ENCODE measurements around the gene WDR7.

WDR7 gene

DNA sequence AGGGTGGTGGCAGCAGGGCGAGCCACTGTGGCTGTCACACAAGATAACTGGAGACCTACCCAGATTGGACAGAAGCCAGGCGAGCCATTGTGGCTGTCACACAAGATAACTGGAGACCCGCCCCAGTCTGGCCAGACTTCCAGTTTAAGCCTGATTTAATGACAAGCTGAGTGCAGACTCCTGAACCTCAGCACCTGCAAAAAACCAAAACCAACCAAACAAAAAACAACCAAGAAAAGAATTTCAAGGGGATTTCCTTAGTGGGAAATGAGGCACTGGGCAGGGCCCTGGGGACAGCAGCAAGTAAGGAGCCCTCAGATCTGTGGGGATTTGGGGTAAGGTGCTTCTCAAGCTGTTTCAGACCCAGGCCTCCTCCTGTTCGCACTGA is 400.5 kb downstream of the WDR7 start:
- Histone ChIP-seq H3K27me3 (replicated peaks; ENCODE audit: insufficient read depth, low read length) (no peaks in the 10 kb centered on the region), H3F3A (ENCODE audit: insufficient read depth, low read length) (peaks cover 10% of the 10 kb centered on the region), H3K9ac (ENCODE audit: low read length) (peak overlapping the region; percentile 10; the same call in 1 of the 2 replicates), H3K9me3 (replicated peaks; ENCODE audit: insufficient read depth, low read length) (no peaks in the 10 kb centered on the region), H3K79me2 (ENCODE audit: low read length) (no peaks in the 10 kb centered on the region), H3K4me2 (ENCODE audit: low read depth, low read length) (peak overlapping the region; percentile 36; the same call in 1 of the 2 replicates), H3K9me2 (replicated peaks; ENCODE audit: insufficient read depth, low read length) (no peaks in the 10 kb centered on the region), H3K27ac (ENCODE audit: low read length) (peak overlapping the region; percentile 77), H3K36me3 (replicated peaks; ENCODE audit: insufficient read depth, low read length) (no peaks in the 10 kb centered on the region), H2AFZ (ENCODE audit: low read length) (peak overlapping the region; percentile 63), H3K4me1 (ENCODE audit: low read length) (peaks cover 24% of the 10 kb centered on the region), H3K4me3 (ENCODE audit: low read length) (no peak overlapping the region), H4K20me1 (ENCODE audit: insufficient read depth, low read length) (no peaks in the 10 kb centered on the region)
- TF ChIP-seq EZH2 (optimal IDR thresholded peaks at IDR 0.05; ENCODE audit: low read depth, low read length) (no peak), EZH2phosphoT487 (IDR thresholded peaks at IDR 0.05; ENCODE audit: low read length) (no peak)
- peak; percentile 82 for DNase-seq

DNA sequence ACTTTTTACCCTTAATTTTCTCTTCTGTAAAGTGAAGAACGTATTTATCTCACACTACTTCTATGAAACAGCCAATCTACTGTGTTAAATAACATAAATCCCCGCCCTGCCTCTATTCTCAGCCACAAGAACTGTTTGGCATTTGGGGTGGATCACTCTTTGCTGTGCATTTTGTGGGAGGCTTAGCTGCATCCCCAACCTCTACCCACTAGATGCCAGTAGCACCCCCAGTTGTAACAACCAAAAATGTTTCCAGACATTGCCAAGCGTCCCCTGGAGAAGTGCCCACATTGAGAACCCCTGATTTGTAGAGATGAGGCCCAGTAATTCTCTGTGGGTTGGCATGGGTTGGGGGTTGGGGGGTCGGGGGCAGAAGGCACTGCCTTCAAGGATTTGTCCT is 401.0 kb downstream of the WDR7 start:
- no peaks in the 10 kb centered on the region for H3K79me2 ChIP-seq (ENCODE audit: low read length)
- peak overlapping the region; percentile 36 for H3K4me2 ChIP-seq (ENCODE audit: low read depth, low read length)
- no peak overlapping the region for H3K4me3 ChIP-seq (ENCODE audit: low read length)
- peak; percentile 49 for DNase-seq
- H3K27me3 ChIP-seq (replicated peaks; ENCODE audit: insufficient read depth, low read length): no peaks in the 10 kb centered on the region
- no peaks in the 10 kb centered on the region for H3K36me3 ChIP-seq (replicated peaks; ENCODE audit: insufficient read depth, low read length)
- H3F3A ChIP-seq (ENCODE audit: insufficient read depth, low read length): peaks cover 10% of the 10 kb centered on the region
- H4K20me1 ChIP-seq (ENCODE audit: insufficient read depth, low read length): no peaks in the 10 kb centered on the region
- H3K9me2 ChIP-seq (replicated peaks; ENCODE audit: insufficient read depth, low read length): no peaks in the 10 kb centered on the region
- H3K9ac ChIP-seq (ENCODE audit: low read length): peak overlapping the region; percentile 10; the same call in 1 of the 2 replicates
- no peaks in the 10 kb centered on the region for H3K9me3 ChIP-seq (replicated peaks; ENCODE audit: insufficient read depth, low read length)
- peaks cover 24% of the 10 kb centered on the region for H3K4me1 ChIP-seq (ENCODE audit: low read length)
- H3K27ac ChIP-seq (ENCODE audit: low read length): peak overlapping the region; percentile 77
- TF ChIP-seq EZH2 (optimal IDR thresholded peaks at IDR 0.05; ENCODE audit: low read depth, low read length) (no peak), EZH2phosphoT487 (IDR thresholded peaks at IDR 0.05; ENCODE audit: low read length) (no peak)
- TF ChIP-seq, protein P1, sequence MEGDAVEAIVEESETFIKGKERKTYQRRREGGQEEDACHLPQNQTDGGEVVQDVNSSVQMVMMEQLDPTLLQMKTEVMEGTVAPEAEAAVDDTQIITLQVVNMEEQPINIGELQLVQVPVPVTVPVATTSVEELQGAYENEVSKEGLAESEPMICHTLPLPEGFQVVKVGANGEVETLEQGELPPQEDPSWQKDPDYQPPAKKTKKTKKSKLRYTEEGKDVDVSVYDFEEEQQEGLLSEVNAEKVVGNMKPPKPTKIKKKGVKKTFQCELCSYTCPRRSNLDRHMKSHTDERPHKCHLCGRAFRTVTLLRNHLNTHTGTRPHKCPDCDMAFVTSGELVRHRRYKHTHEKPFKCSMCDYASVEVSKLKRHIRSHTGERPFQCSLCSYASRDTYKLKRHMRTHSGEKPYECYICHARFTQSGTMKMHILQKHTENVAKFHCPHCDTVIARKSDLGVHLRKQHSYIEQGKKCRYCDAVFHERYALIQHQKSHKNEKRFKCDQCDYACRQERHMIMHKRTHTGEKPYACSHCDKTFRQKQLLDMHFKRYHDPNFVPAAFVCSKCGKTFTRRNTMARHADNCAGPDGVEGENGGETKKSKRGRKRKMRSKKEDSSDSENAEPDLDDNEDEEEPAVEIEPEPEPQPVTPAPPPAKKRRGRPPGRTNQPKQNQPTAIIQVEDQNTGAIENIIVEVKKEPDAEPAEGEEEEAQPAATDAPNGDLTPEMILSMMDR (IDR thresholded peaks at IDR 0.05; ENCODE audit: low read length): peak; percentile 59
- peak overlapping the region; percentile 63; the same call in 1 of the 2 replicates for H2AFZ ChIP-seq (ENCODE audit: low read length)

DNA sequence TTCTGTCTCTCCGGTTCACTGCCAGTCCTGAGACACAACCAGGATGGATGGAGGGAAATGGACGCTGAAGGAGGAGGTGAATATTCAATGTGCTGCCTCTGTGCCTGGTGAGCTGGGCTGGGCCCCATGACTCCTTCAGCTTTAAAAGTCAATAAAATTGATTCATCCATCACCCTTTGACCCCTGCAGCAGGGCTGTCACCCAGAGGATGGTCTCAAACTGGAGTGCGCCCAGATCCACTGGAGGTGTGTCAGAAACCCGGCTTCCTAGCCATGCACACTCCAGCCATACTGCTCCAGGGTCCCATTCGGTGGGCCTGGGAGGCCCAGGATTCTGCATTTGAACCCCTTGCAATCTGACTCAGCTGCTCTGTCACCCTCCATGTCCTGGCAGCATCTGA is 401.6 kb downstream of the WDR7 start:
- Histone ChIP-seq H3K79me2 (ENCODE audit: low read length) (no peaks in the 10 kb centered on the region), H3K4me1 (ENCODE audit: low read length) (peaks cover 25% of the 10 kb centered on the region), H3K9me3 (replicated peaks; ENCODE audit: insufficient read depth, low read length) (no peaks in the 10 kb centered on the region), H3K9ac (ENCODE audit: low read length) (no peak overlapping the region), H2AFZ (ENCODE audit: low read length) (no peak overlapping the region), H3K36me3 (replicated peaks; ENCODE audit: insufficient read depth, low read length) (no peaks in the 10 kb centered on the region), H3K4me3 (ENCODE audit: low read length) (no peak overlapping the region), H3F3A (ENCODE audit: insufficient read depth, low read length) (peaks cover 10% of the 10 kb centered on the region), H3K27ac (ENCODE audit: low read length) (no peak overlapping the region; the same call in 1 of the 2 replicates), H3K27me3 (replicated peaks; ENCODE audit: insufficient read depth, low read length) (no peaks in the 10 kb centered on the region), H3K4me2 (ENCODE audit: low read depth, low read length) (peak overlapping the region; percentile 36), H4K20me1 (ENCODE audit: insufficient read depth, low read length) (no peaks in the 10 kb centered on the region), H3K9me2 (replicated peaks; ENCODE audit: insufficient read depth, low read length) (no peaks in the 10 kb centered on the region)
- TF ChIP-seq EZH2phosphoT487 (IDR thresholded peaks at IDR 0.05; ENCODE audit: low read length): no peak
- TF ChIP-seq EZH2 (optimal IDR thresholded peaks at IDR 0.05; ENCODE audit: low read depth, low read length): no peak
- TF ChIP-seq, protein P1 (IDR thresholded peaks at IDR 0.05; ENCODE audit: low read length): no peak
- DNase-seq: no peak

DNA sequence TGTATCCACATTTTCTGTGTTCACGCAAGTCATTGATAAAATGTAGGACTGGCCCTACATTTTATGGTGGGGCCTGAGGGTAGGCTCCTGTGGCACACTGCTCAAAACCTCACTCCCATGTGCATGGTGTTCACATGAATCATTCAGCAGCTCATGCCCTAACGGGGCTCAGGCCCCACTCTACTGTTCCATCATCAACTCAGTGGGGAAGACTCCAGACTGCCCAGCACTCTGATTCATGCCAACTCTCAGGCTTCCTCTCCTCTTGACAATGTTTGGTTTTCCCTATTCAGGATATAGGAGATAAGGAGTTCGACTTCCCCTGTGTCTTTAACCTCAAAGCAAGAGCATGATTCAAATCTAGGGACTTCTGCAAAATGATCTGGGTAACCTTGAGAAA is 403.7 kb downstream of the WDR7 start:
- H3K9ac ChIP-seq (ENCODE audit: low read length): no peak overlapping the region
- TF ChIP-seq EZH2 (optimal IDR thresholded peaks at IDR 0.05; ENCODE audit: low read depth, low read length) (no peak), EZH2phosphoT487 (IDR thresholded peaks at IDR 0.05; ENCODE audit: low read length) (no peak)
- TF ChIP-seq, protein P1 (IDR thresholded peaks at IDR 0.05; ENCODE audit: low read length): no peak
- H3K79me2 ChIP-seq (ENCODE audit: low read length): no peaks in the 10 kb centered on the region
- no peak overlapping the region for H3K4me3 ChIP-seq (ENCODE audit: low read length)
- H3K27ac ChIP-seq (ENCODE audit: low read length): no peak overlapping the region
- DNase-seq: no peak
- no peaks in the 10 kb centered on the region for H3K9me2 ChIP-seq (replicated peaks; ENCODE audit: insufficient read depth, low read length)
- no peaks in the 10 kb centered on the region for H4K20me1 ChIP-seq (ENCODE audit: insufficient read depth, low read length)
- peaks cover 27% of the 10 kb centered on the region for H3K4me1 ChIP-seq (ENCODE audit: low read length)
- H2AFZ ChIP-seq (ENCODE audit: low read length): no peak overlapping the region
- no peaks in the 10 kb centered on the region for H3K27me3 ChIP-seq (replicated peaks; ENCODE audit: insufficient read depth, low read length)
- no peaks in the 10 kb centered on the region for H3K9me3 ChIP-seq (replicated peaks; ENCODE audit: insufficient read depth, low read length)
- peaks cover 10% of the 10 kb centered on the region for H3F3A ChIP-seq (ENCODE audit: insufficient read depth, low read length)
- H3K36me3 ChIP-seq (replicated peaks; ENCODE audit: insufficient read depth, low read length): no peaks in the 10 kb centered on the region
- no peak overlapping the region for H3K4me2 ChIP-seq (ENCODE audit: low read depth, low read length)
